ENCODE measurements around the gene AIP.
"Not testable (repeated sequence)": the region's sequence is repeated elsewhere in the genome, so short reads cannot be mapped to it uniquely, and the experiment has no call there.

The AIP gene

GRCh38 chr11:67469508-67469811, 13.4 kb upstream of the AIP start:
- DNase-seq = no peak

- no peak for DNase-seq
Measured at GRCh38 chr11:67470337-67471002, 12.4 kb upstream of the AIP start.

GRCh38 chr11:67472882-67473281, 9.9 kb upstream of the AIP start:
- DNase-seq = no peak

- DNase-seq = not testable (repeated sequence)
Measured at GRCh38 chr11:67476692-67477091, 6.1 kb upstream of the AIP start.

- DNase-seq = not testable (repeated sequence)
Measured at GRCh38 chr11:67477344-67478050, 5.3 kb upstream of the AIP start.

GRCh38 chr11:67482275-67482826, 475 bp upstream of the AIP start:
- DNase-seq = no peak

- peak in 1 of 2 donors; percentile 67 for DNase-seq
Measured at GRCh38 chr11:67483831-67484665, 1.2 kb downstream of the AIP start.

- DNase-seq = peak; percentile 65 to 67
Measured at GRCh38 chr11:67484847-67485311, 2.1 kb downstream of the AIP start.

- DNase-seq = peak; percentile 64 to 82
Measured at GRCh38 chr11:67485873-67486361, 3.1 kb downstream of the AIP start.

GRCh38 chr11:67486481-67487195, 3.8 kb downstream of the AIP start:
- peak in 1 of 2 donors; percentile 45 for DNase-seq

GRCh38 chr11:67489203-67489884, 6.5 kb downstream of the AIP start:
- DNase-seq = no peak

- no peak for DNase-seq
Measured at GRCh38 chr11:67489885-67490726, 7.3 kb downstream of the AIP start.

- no peak for DNase-seq
Measured at GRCh38 chr11:67490727-67491065, 7.9 kb downstream of the AIP start.

GRCh38 chr11:67491276-67492068, 8.6 kb downstream of the AIP start:
- DNase-seq = no peak

- no peak for DNase-seq
Measured at GRCh38 chr11:67492069-67492727, 9.4 kb downstream of the AIP start.

GRCh38 chr11:67492801-67493547, 10.1 kb downstream of the AIP start:
- DNase-seq = peak in 1 of 2 donors; percentile 28

- no peak for DNase-seq
Measured at GRCh38 chr11:67493548-67494370, 10.9 kb downstream of the AIP start.

Data from CD4-positive, alpha-beta T cell treated with Interleukin-4 for 1 hour (primary cell).